ENCODE data around the gene ASTL. TPM values are rescaled to one million over a fixed set of nuclear protein-coding genes. Genes with fewer than 3 reads are reported as not detected.

Gene ASTL
- total RNA-seq, 4 donors from 2014 or later: 0.34 TPM; not detected in 3

- TF ChIP-seq CTCF (IDR thresholded peaks at IDR 0.05; ENCODE audit: low read depth): no peak
These were observed 9.8 kb downstream of the ASTL start for GRCh38 chr2:96128456-96128855.

GRCh38 chr2:96124406-96125265, 13.7 kb downstream of the ASTL start:
- no peak for TF ChIP-seq CTCF (IDR thresholded peaks at IDR 0.05; ENCODE audit: low read depth)

GRCh38 chr2:96123936-96124335, 14.4 kb downstream of the ASTL start:
- no peak for TF ChIP-seq CTCF (IDR thresholded peaks at IDR 0.05; ENCODE audit: low read depth)

GRCh38 chr2:96123290-96123689, 15.0 kb downstream of the ASTL start:
- TF ChIP-seq CTCF (IDR thresholded peaks at IDR 0.05; ENCODE audit: low read depth): no peak

GRCh38 chr2:96122391-96122790, 15.9 kb downstream of the ASTL start:
- TF ChIP-seq CTCF (IDR thresholded peaks at IDR 0.05; ENCODE audit: low read depth): no peak

GRCh38 chr2:96121414-96121813, 16.9 kb downstream of the ASTL start:
- no peak for TF ChIP-seq CTCF (IDR thresholded peaks at IDR 0.05; ENCODE audit: low read depth)

GRCh38 chr2:96120991-96121390, 17.3 kb downstream of the ASTL start:
- no peak for TF ChIP-seq CTCF (IDR thresholded peaks at IDR 0.05; ENCODE audit: low read depth)

Data from subcutaneous adipose tissue (tissue), 4 donors.